H9 (cell line): Measurements from ENCODE around the gene PDZD8. TPM values are rescaled to one million over a fixed set of nuclear protein-coding genes. Genes with fewer than 3 reads are reported as not detected.
"Not testable (repeated sequence)": the region's sequence is repeated elsewhere in the genome, so short reads cannot be mapped to it uniquely, and the experiment has no call there.

ENCODE experiments used
- DNase-seq: peaks from one replicate; pipeline ENCODE4 v3.0.0-alpha.2; 2017
- H2AFZ ChIP-seq: one replicate; pipeline ENCODE4 v1.6.1; 2013; ENCODE audit warnings: mild to moderate bottlenecking, low read length, control low read depth, moderate library complexity
- H2AK5ac ChIP-seq: 2 replicates; pipeline ENCODE4 v1.6.1; 2013; ENCODE audit warnings: low read length, control low read depth, mixed read lengths; ENCODE audit not compliant: insufficient read length
- H2BK120ac ChIP-seq: one replicate; pipeline ENCODE4 v1.6.1; 2013; ENCODE audit warnings: low read depth, mild to moderate bottlenecking, low read length, control low read depth, inconsistent platforms; ENCODE audit not compliant: poor library complexity, severe bottlenecking
- H2BK12ac ChIP-seq: 2 replicates; pipeline ENCODE4 v1.6.1; 2013; ENCODE audit warnings: low read length, control low read depth, mixed read lengths, low read depth; ENCODE audit not compliant: insufficient read length
- H2BK15ac ChIP-seq: 2 replicates; pipeline ENCODE4 v1.6.1; 2013; ENCODE audit warnings: low read depth, low read length, control low read depth
- H2BK20ac ChIP-seq: one replicate; pipeline ENCODE4 v1.6.1; 2013; ENCODE audit warnings: low read depth, mild to moderate bottlenecking, low read length, control low read depth, inconsistent platforms; ENCODE audit not compliant: poor library complexity, severe bottlenecking
- H2BK5ac ChIP-seq: 2 replicates; pipeline ENCODE4 v1.6.1; 2013; ENCODE audit warnings: low read length, control low read depth, mixed read lengths; ENCODE audit not compliant: insufficient read length
- H3K14ac ChIP-seq: 2 replicates; pipeline ENCODE4 v1.6.1; 2013; ENCODE audit warnings: low read length, control low read depth; ENCODE audit not compliant: insufficient read depth
- H3K18ac ChIP-seq: 2 replicates; pipeline ENCODE4 v1.6.1; 2013; ENCODE audit warnings: low read depth, mild to moderate bottlenecking, mixed read lengths, low read length, control low read depth; ENCODE audit not compliant: insufficient read length
- H3K23ac ChIP-seq: 2 replicates; pipeline ENCODE4 v1.6.1; 2013; ENCODE audit warnings: low read length, control low read depth, mixed read lengths, low read depth; ENCODE audit not compliant: insufficient read length
- H3K23me2 ChIP-seq: 2 replicates; pipeline ENCODE4 v1.6.1; 2013; ENCODE audit warnings: low read depth, mild to moderate bottlenecking, mixed read lengths, low read length, control low read depth; ENCODE audit not compliant: insufficient read length, poor library complexity, severe bottlenecking
- H3K27ac ChIP-seq: 2 replicates; pipeline ENCODE4 v1.5.1; 2013; ENCODE audit warnings: low read length, control low read depth, mixed read lengths, low read depth; ENCODE audit not compliant: insufficient read length
- H3K27me3 ChIP-seq: 2 replicates; pipeline ENCODE4 v1.6.1; 2013; ENCODE audit warnings: low read length, control low read depth, inconsistent platforms; ENCODE audit not compliant: insufficient read depth
- H3K4ac ChIP-seq: 2 replicates; pipeline ENCODE4 v1.6.1; 2013; ENCODE audit warnings: low read depth, mild to moderate bottlenecking, control low read depth, inconsistent platforms, low read length, moderate library complexity
- H3K4me1 ChIP-seq: 2 replicates; pipeline ENCODE4 v1.6.1; 2013; ENCODE audit warnings: low read length, control low read depth, inconsistent platforms; ENCODE audit not compliant: insufficient read depth
- H3K4me2 ChIP-seq: 2 replicates; pipeline ENCODE4 v1.6.1; 2013; ENCODE audit warnings: low read length, control low read depth, mixed read lengths; ENCODE audit not compliant: insufficient read length, insufficient read depth
- H3K56ac ChIP-seq: 2 replicates; pipeline ENCODE4 v1.6.1; 2013; ENCODE audit warnings: low read depth, mild to moderate bottlenecking, mixed read lengths, low read length, control low read depth; ENCODE audit not compliant: insufficient read length
- H3K79me1 ChIP-seq: 2 replicates; pipeline ENCODE4 v1.6.1; 2013; ENCODE audit warnings: low read depth, mild to moderate bottlenecking, moderate library complexity, low read length, control low read depth, inconsistent platforms; ENCODE audit not compliant: insufficient read depth, poor library complexity, severe bottlenecking
- H3K79me2 ChIP-seq: 2 replicates; pipeline ENCODE4 v1.6.1; 2013; ENCODE audit warnings: low read length, control low read depth, inconsistent platforms; ENCODE audit not compliant: insufficient read depth
- H3K9ac ChIP-seq: 2 replicates; pipeline ENCODE4 v1.6.1; 2013; ENCODE audit warnings: low read length, control low read depth, mixed read lengths; ENCODE audit not compliant: insufficient read length; ENCODE audit errors: extremely low read depth
- H3K9me3 ChIP-seq: one replicate; pipeline ENCODE4 v1.6.1; 2013; ENCODE audit warnings: low read depth, low read length, inconsistent platforms; ENCODE audit not compliant: control insufficient read depth
- H3T11ph ChIP-seq: one replicate; pipeline ENCODE4 v1.6.1; 2013; ENCODE audit warnings: mild to moderate bottlenecking, low read length, control low read depth, inconsistent platforms
- H4K20me1 ChIP-seq: one replicate; pipeline ENCODE4 v1.6.1; 2013; ENCODE audit not compliant: control insufficient read depth, insufficient read length, insufficient read depth
- H4K5ac ChIP-seq: 2 replicates; pipeline ENCODE4 v1.6.1; 2013; ENCODE audit warnings: low read depth, mild to moderate bottlenecking, mixed read lengths, low read length, control low read depth; ENCODE audit not compliant: insufficient read length
- H4K8ac ChIP-seq: replicated peaks from 2 replicates; pipeline ENCODE4 v1.6.1; 2013; ENCODE audit warnings: low read length, control low read depth, mixed read lengths, low read depth; ENCODE audit not compliant: insufficient read length
- H4K91ac ChIP-seq: 2 replicates; pipeline ENCODE4 v1.6.1; 2013; ENCODE audit warnings: low read depth, mild to moderate bottlenecking, moderate library complexity, mixed read lengths, low read length, control low read depth; ENCODE audit not compliant: insufficient read length
- H3K27ac Mint-ChIP-seq, 3 experiments: 2 replicates in 2 of 3; 3 replicates in 1 of 3; pipeline ENCODE4 v1.8.0; 2020 to 2021; ENCODE audit warnings: mixed read lengths in 3 of 3, mild to moderate bottlenecking in 1 of 3, moderate library complexity in 1 of 3
- H3K27me3 Mint-ChIP-seq: 2 replicates; pipeline ENCODE4 v1.8.0; 2021; ENCODE audit warnings: low read depth, mild to moderate bottlenecking, moderate library complexity, mixed read lengths
- H3K36me3 Mint-ChIP-seq, 3 experiments: 2 replicates in 2 of 3; 3 replicates in 1 of 3; pipeline ENCODE4 v1.8.0; 2020 to 2021; ENCODE audit warnings: low read depth in 3 of 3, mixed read lengths in 3 of 3; ENCODE audit not compliant: insufficient read depth in 1 of 3
- H3K4me1 Mint-ChIP-seq, 2 experiments: 2 replicates each; pipeline ENCODE4 v1.8.0; 2020; ENCODE audit warnings: mixed read lengths in 2 of 2
- H3K4me3 Mint-ChIP-seq, 2 experiments: 2 replicates in 1 of 2; 3 replicates in 1 of 2; pipeline ENCODE4 v1.8.0; 2020 to 2021; ENCODE audit warnings: mild to moderate bottlenecking in 2 of 2, mixed read lengths in 2 of 2, moderate library complexity in 1 of 2
- H3K9me3 Mint-ChIP-seq, 2 experiments: 2 replicates in 1 of 2; 3 replicates in 1 of 2; pipeline ENCODE4 v1.8.0; 2020; ENCODE audit warnings: mild to moderate bottlenecking in 2 of 2, mixed read lengths in 2 of 2, moderate library complexity in 1 of 2
- WGBS: extraction: QIAGEN DNeasy Blood & Tissue Kit; methylation state at CpG from one replicate; pipeline ENCODE4 v1.1.7; 2013; ENCODE audit warnings: missing lambda C conversion rate, low lambda C conversion rate, mixed read lengths; ENCODE audit not compliant: insufficient read length; ENCODE audit errors: extremely low coverage; 5-methylcytosine and 5-hydroxymethylcytosine counted together
- total RNA-seq: library from RNA; stranded (reverse); gene quantifications from 2 replicates; pipeline ENCODE4 v1.2.1, GENCODE V29; 2021
- TF ChIP-seq, protein P1 (sequence below): fragments of 200-600 bp; sonication (generic); conservative IDR thresholded peaks from 3 replicates; pipeline ENCODE4 v1.8.0; 2021; ENCODE audit warnings: antibody characterized with exemption, mild to moderate bottlenecking

PDZD8 gene
- total RNA-seq, 1 experiment from 2014 or later, result 38.2 TPM

GRCh38 chr10:117294039-117294645, 81.1 kb downstream of the PDZD8 start:
- Histone ChIP-seq H3K4me1 (no peaks in the 10 kb centered on the region), H4K8ac (no peak overlapping the region), H4K20me1 (no peaks in the 10 kb centered on the region), H2BK15ac (no peak overlapping the region), H2AK5ac (no peak overlapping the region), H3K27ac (no peak overlapping the region), H2AFZ (no peak overlapping the region), H3K79me1 (no peaks in the 10 kb centered on the region), H2BK12ac (no peak overlapping the region), H2BK120ac (no peak overlapping the region), H3K4ac (no peak overlapping the region), H3T11ph (no peak overlapping the region), H3K9me3 (no peaks in the 10 kb centered on the region), H3K18ac (no peak overlapping the region), H2BK20ac (no peak overlapping the region), H3K79me2 (0 out of 2 replicates have a peak, but pooled peaks cover 1% of the 10 kb centered on the region), H3K14ac (no peak overlapping the region), H3K4me2 (no peak overlapping the region), H4K91ac (no peak overlapping the region), H4K5ac (no peak overlapping the region), H3K9ac (no peak overlapping the region), H3K23me2 (no peaks in the 10 kb centered on the region), H3K27me3 (no peaks in the 10 kb centered on the region), H3K56ac (no peak overlapping the region), H3K23ac (no peak overlapping the region), H2BK5ac (no peak overlapping the region)
- TF ChIP-seq, protein P1, sequence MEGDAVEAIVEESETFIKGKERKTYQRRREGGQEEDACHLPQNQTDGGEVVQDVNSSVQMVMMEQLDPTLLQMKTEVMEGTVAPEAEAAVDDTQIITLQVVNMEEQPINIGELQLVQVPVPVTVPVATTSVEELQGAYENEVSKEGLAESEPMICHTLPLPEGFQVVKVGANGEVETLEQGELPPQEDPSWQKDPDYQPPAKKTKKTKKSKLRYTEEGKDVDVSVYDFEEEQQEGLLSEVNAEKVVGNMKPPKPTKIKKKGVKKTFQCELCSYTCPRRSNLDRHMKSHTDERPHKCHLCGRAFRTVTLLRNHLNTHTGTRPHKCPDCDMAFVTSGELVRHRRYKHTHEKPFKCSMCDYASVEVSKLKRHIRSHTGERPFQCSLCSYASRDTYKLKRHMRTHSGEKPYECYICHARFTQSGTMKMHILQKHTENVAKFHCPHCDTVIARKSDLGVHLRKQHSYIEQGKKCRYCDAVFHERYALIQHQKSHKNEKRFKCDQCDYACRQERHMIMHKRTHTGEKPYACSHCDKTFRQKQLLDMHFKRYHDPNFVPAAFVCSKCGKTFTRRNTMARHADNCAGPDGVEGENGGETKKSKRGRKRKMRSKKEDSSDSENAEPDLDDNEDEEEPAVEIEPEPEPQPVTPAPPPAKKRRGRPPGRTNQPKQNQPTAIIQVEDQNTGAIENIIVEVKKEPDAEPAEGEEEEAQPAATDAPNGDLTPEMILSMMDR, result no peak
- no CpG with 5 or more reads among the region's 1 CpG for WGBS
- H3K36me3 Mint-ChIP-seq, result peaks cover 3 to 8% (median 4%) of the 10 kb centered on the region in 3 experiments; a peak in 4 of 7 replicates
- H3K9me3 Mint-ChIP-seq, result no peaks in the 10 kb centered on the region
- H3K4me3 Mint-ChIP-seq, result no peak overlapping the region
- no peak overlapping the region for H3K27ac Mint-ChIP-seq
- no peak for DNase-seq
- no peaks in the 10 kb centered on the region for H3K27me3 Mint-ChIP-seq
- peaks cover 6 to 8% of the 10 kb centered on the region in 2 experiments; a peak in 3 of 4 replicates for H3K4me1 Mint-ChIP-seq

DNA sequence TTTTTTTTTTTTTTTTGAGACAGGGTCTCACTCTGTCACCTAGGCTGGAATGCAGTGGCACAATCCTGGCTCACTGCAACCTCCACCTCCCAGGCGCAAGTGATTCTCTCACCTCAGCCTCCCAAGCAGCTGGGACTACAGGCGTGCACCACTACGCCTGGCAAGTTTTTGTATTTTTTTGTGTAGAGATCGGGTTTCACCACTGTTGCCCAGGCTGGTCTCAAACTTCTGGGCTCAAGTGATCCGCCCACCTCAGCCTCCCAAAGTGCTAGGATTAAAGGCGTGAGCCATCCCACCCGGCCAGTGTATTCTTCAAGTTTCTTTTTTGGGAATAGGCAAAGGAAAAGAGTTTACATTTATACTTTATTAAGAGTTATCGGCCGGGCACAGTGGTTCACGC, 84.4 kb downstream of the PDZD8 start:
- not testable (repeated sequence) for H4K5ac ChIP-seq, H2AK5ac ChIP-seq, H3K27ac ChIP-seq, H3T11ph ChIP-seq, H3K36me3 Mint-ChIP-seq, H2BK20ac ChIP-seq, H3K18ac ChIP-seq, H4K20me1 ChIP-seq, H3K27me3 Mint-ChIP-seq, H3K79me1 ChIP-seq, H3K23ac ChIP-seq, H2AFZ ChIP-seq, H2BK15ac ChIP-seq, H2BK12ac ChIP-seq, H3K27me3 ChIP-seq, H3K79me2 ChIP-seq, H3K27ac Mint-ChIP-seq, H4K8ac ChIP-seq, H3K23me2 ChIP-seq, H3K4me3 Mint-ChIP-seq, H2BK5ac ChIP-seq, H3K4me1 Mint-ChIP-seq, H2BK120ac ChIP-seq, H3K4me2 ChIP-seq, H3K56ac ChIP-seq, H3K9me3 Mint-ChIP-seq, DNase-seq, H3K4me1 ChIP-seq, H3K9ac ChIP-seq, H3K4ac ChIP-seq, H3K14ac ChIP-seq, H3K9me3 ChIP-seq, H4K91ac ChIP-seq
- no CpG with 5 or more reads among the region's 10 CpGs for WGBS
